ENCODE measurements around the gene GALNT9.

DNA sequence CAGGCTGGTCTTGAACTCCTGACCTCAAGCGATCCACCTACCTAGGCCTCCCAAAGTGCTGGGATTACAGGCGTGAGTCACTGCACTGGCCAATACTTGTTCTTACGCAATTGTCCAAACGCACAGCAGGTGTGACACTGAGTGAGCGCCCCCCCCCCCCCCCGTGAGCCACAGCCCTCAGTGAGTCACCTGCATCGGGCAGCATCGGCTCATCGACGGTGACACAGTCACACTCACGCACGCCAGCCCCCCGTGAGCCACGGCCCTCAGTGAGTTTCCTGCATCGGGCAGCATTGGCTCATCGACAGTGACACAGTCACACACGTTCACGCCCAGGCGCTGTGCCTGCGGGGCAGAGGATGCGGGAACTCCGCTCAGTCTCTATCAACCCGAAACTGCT, 42.5 kb downstream of the GALNT9 start:
- TF ChIP-seq CTCF (IDR thresholded peaks at IDR 0.05) (no peak), EZH2 (IDR thresholded peaks at IDR 0.05) (no peak), EZH2phosphoT487 (IDR thresholded peaks at IDR 0.05) (no peak)
